Ovary (tissue), 9 donors: ENCODE data around the gene GPR84. TPM values are rescaled to one million over a fixed set of nuclear protein-coding genes. Genes with fewer than 3 reads are reported as not detected.

ENCODE experiments used
- DNase-seq, 5 donors: peaks; one replicate each; pipeline ENCODE4 v3.0.0-alpha.2; 2019 to 2020
- H3K27ac ChIP-seq, 2 donors: fragments of 200-600 bp; one replicate each; pipeline versions ENCODE4 v1.5.1 to v1.8.0; 2019 to 2022
- H3K27me3 ChIP-seq: fragments of 200-600 bp; one replicate; pipeline ENCODE4 v1.8.0; 2022
- H3K36me3 ChIP-seq: fragments of 200-600 bp; sonication (generic); one replicate; pipeline ENCODE4 v1.5.1; 2019
- H3K4me1 ChIP-seq: one replicate; pipeline ENCODE4 v1.8.1; 2013; ENCODE audit warnings: mild to moderate bottlenecking, moderate library complexity; ENCODE audit not compliant: insufficient read depth
- H3K4me3 ChIP-seq: fragments of 200-600 bp; sonication (generic); one replicate; pipeline ENCODE4 v1.5.1; 2017
- H3K9me3 ChIP-seq, 2 donors: fragments of 200-600 bp in 1 of 2; sonication (generic) in 1 of 2; one replicate each; pipeline versions ENCODE4 v1.5.1 to v1.8.1; 2013 to 2019; ENCODE audit warnings: mild to moderate bottlenecking in 1 of 2, moderate library complexity in 1 of 2
- EP300 ChIP-seq: sonication (generic); formaldehyde crosslinking; IDR thresholded peaks from one replicate; pipeline ENCODE4 v1.6.1; 2017; ENCODE audit warnings: antibody characterized with exemption
- POLR2A ChIP-seq: fragments of 450-650 bp; IDR thresholded peaks from one replicate; pipeline ENCODE4 v1.6.1; 2017; ENCODE audit warnings: antibody characterized with exemption, mild to moderate bottlenecking, moderate library complexity
- WGBS, 3 donors: extraction: QIAGEN DNeasy Blood & Tissue Kit in 1 of 3; methylation state at CpG; one replicate each; pipeline versions ENCODE4 v1.1.5 to v1.1.7; 2013 to 2017; 5-methylcytosine and 5-hydroxymethylcytosine counted together
- intact Hi-C, 4 donors: fragments of 100-400 bp; cut with DNase I; formaldehyde crosslinking; loops; one replicate each; pipeline versions ENCODE4 v1.11.0 to v1.15.1; 2022 to 2023
- polyA plus RNA-seq, 2 donors: library from polyadenylated mRNA; stranded (reverse); fragments of 200-250 nt in 1 of 2; fragments of 350-450 nt in 1 of 2; fragmentation: Illumina TruSeq in 1 of 2; extraction: RNeasy Lipid Tissue Mini Kit (QIAGEN cat#74804) in 1 of 2; gene quantifications; one replicate each; pipeline ENCODE4 v1.2.3, GENCODE V29; 2013 to 2014
- total RNA-seq, 7 donors: library from RNA; depleted of rRNA in 2 of 7; stranded (reverse); fragments of >200 nt in 2 of 7; fragmentation: NEBNext Ultra II Directional in 3 of 7; extraction: Animal tissue kit (Norgen Biotek cat#: 25700) in 3 of 7; gene quantifications; one replicate each; pipeline versions ENCODE4 v1.1.0 to v1.2.4, GENCODE V29; 2016 to 2023
- TF ChIP-seq, protein P1 (sequence below), 3 donors: fragments of 450-650 bp in 2 of 3; fragments of 200-600 bp in 1 of 3; IDR thresholded peaks; one replicate each; pipeline versions ENCODE4 v1.5.1 to v1.8.0; 2016 to 2022; ENCODE audit warnings: antibody characterized with exemption in 3 of 3, mild to moderate bottlenecking in 1 of 3
- donor health status: DM: no; HTN: no; CAD: no; lungs with moderate emphysema.
- donor health status: DM: no; HTN: no; CAD: no.
- donor health status: Bipolar disorder and iron deficiency.
- donor health status: DM: yes; HTN: yes; CAD: no.
- donor health status: DM: no; HTN: no; CAD: no.
- donor health status: DM: yes; HTN: yes; CAD: no.

Gene GPR84
- total and polyA plus RNA-seq, 9 donors = 0.12 to 3.1 (median 0.42) TPM

DNA sequence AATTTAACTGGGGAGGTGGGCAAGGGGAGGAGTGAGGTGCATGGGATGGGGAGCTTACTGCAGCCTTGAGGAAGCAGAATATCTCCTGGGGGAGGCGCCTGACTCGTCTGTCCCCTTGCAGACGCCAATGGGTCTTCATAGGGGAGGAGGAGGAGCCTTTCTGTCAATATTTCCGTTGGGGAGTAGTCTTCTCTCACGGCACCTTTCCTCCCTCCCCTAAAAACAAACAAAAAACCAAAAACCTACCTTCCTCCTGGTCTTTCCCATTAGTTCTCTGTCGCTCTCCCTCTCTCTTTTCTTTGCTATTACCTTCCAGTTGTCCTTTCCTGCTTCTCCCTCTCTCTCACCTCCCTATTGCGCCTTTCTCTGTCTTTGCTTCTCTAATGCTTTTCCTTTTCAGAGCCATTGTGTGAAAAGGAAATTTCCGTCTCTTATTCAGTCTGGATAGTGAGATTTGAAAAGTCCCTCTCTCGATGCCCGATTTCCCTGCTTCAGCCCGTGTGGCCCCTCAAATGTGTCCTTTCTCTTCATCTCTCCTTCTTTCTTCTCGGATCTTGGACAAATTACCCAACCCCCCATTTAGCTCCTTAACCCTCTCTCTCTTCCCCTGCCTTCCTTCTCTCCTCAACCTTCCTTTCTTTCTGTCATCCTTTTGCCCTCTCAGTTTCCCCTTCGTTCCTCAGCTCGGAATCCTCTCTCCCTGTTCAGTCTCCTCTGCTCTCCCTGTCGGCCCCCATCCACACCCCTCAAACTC lies 5.9 kb downstream of the GPR84 start:
- no peak for DNase-seq
- peak overlapping the region; percentile 45 for H3K4me3 ChIP-seq
- H3K4me1 ChIP-seq = peaks cover 5% of the 10 kb centered on the region
- intact Hi-C loops = loop anchor here in 3 of 4 donors (5.0 to 10.0 kb wide), 3 partner anchors 74 to 364 kb away; partner anchors contain the start of genes CBX5 (in 2 of the 3) and HNRNPA1 (in 2 of the 3)
- WGBS, 3 donors = 10 to 11% (median 11%) methylated on average over 15 of the region's 15 CpGs
- TF ChIP-seq, protein P1, sequence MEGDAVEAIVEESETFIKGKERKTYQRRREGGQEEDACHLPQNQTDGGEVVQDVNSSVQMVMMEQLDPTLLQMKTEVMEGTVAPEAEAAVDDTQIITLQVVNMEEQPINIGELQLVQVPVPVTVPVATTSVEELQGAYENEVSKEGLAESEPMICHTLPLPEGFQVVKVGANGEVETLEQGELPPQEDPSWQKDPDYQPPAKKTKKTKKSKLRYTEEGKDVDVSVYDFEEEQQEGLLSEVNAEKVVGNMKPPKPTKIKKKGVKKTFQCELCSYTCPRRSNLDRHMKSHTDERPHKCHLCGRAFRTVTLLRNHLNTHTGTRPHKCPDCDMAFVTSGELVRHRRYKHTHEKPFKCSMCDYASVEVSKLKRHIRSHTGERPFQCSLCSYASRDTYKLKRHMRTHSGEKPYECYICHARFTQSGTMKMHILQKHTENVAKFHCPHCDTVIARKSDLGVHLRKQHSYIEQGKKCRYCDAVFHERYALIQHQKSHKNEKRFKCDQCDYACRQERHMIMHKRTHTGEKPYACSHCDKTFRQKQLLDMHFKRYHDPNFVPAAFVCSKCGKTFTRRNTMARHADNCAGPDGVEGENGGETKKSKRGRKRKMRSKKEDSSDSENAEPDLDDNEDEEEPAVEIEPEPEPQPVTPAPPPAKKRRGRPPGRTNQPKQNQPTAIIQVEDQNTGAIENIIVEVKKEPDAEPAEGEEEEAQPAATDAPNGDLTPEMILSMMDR (IDR thresholded peaks at IDR 0.05) = no peak
- TF ChIP-seq EP300 (no peak), POLR2A (no peak)
- H3K27ac ChIP-seq = peak overlapping the region; percentile 79 to 88
- H3K27me3 ChIP-seq = no peaks in the 10 kb centered on the region
- no peaks in the 10 kb centered on the region for H3K9me3 ChIP-seq
- H3K36me3 ChIP-seq = no peaks in the 10 kb centered on the region

DNA sequence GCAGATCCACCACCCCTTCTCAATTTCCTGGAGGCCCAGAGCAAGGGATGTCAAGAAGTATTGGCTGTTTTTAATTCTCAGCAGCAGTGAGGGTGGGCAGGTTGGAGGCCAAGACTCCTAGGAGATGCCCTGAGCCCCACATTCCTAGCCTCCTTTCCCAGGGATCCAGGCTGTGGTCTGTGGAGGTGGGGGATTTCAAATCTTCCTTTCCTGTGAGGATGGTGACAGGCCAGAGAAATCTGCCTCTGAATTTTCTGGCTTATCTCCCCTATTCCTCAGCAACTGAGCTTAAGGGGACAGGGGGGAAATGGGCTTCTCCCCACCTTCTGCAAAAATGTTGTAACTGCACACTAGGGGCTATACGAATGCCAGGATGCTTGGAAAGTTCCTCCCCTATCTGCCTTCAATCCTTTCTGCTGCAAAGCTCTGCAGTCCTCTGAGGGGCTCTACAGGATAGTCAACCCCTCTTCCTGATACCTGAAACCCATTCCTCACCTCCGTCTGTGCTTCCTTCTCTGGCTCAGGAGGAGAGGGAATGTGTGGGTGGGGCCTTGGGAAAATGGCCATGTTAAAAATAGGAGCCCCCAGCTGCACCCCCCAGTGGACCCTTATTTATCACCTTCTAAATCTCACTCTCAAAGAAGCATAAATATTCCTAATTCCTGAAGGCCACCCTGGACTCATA lies 6.6 kb downstream of the GPR84 start:
- no peaks in the 10 kb centered on the region for H3K36me3 ChIP-seq
- H3K4me1 ChIP-seq = peaks cover 9% of the 10 kb centered on the region
- no peak for DNase-seq
- peak overlapping the region; percentile 79 to 88 for H3K27ac ChIP-seq
- TF ChIP-seq, protein P1 (IDR thresholded peaks at IDR 0.05) = no peak
- no peak for TF ChIP-seq POLR2A
- no peak for TF ChIP-seq EP300
- intact Hi-C loops = loop anchor here in 3 of 4 donors (5.0 to 10.0 kb wide), 3 partner anchors 73 to 363 kb away; partner anchors contain the start of genes CBX5 (in 2 of the 3) and HNRNPA1 (in 2 of the 3)
- WGBS, 3 donors = 56 to 58% (median 57%) methylated on average over 2 of the region's 2 CpGs
- H3K4me3 ChIP-seq = no peak overlapping the region
- H3K9me3 ChIP-seq = no peaks in the 10 kb centered on the region
- H3K27me3 ChIP-seq = no peaks in the 10 kb centered on the region

DNA sequence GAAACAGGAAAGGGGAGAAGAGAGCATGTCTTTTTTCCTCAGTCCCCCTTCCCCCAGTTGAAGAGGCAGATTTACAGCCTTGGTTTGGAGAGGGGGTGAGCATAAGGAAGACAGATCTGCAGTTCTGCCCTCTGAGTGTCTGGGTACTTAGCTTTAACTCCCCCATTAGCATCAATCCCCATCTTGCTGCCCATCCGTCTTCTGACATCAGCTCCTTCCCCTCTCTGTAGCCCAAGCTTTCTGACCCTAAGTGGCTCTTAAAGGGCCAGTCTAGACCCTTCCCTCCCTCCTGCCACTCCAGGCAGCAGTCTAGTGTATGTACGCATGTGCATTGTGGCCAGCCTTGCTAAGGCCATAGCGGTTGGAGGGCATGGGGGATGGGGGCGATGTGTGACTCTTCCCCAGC lies 7.3 kb downstream of the GPR84 start:
- H3K4me1 ChIP-seq = peaks cover 14% of the 10 kb centered on the region
- 72 to 86% (median 86%) methylated on average over 4 of the region's 4 CpGs for WGBS, 3 donors
- TF ChIP-seq, protein P1 (IDR thresholded peaks at IDR 0.05) = no peak
- no peak for TF ChIP-seq EP300
- TF ChIP-seq POLR2A = no peak
- H3K9me3 ChIP-seq = no peaks in the 10 kb centered on the region
- no peaks in the 10 kb centered on the region for H3K27me3 ChIP-seq
- H3K4me3 ChIP-seq = no peak overlapping the region
- H3K36me3 ChIP-seq = no peaks in the 10 kb centered on the region
- intact Hi-C loops = loop anchor here in 3 of 4 donors (5.0 to 10.0 kb wide), 3 partner anchors 72 to 362 kb away; partner anchors contain the start of genes CBX5 (in 2 of the 3) and HNRNPA1 (in 2 of the 3)
- no peak for DNase-seq
- H3K27ac ChIP-seq = peak overlapping the region; percentile 48 to 88

DNA sequence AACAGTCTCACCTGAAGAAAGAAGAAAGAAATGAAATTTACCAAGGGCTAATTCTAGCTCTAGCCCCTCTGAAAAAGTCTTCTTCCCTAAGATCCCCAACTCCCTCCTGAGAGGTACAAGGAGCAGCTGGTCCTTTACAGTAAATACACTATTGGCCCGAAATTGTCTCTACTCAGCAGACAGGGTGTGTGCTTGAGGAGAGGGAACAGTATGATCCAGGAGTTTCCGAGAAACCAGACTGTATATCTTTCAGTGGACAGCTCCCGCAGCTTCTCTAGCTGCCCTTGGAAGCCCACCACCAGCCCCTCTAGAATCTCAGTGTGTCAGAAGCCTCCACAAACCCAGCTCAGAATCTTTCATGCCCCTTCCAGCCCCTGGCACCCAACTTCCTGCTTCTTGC lies 8.1 kb downstream of the GPR84 start:
- H3K36me3 ChIP-seq = no peaks in the 10 kb centered on the region
- no peaks in the 10 kb centered on the region for H3K9me3 ChIP-seq
- DNase-seq = no peak
- peaks cover 16% of the 10 kb centered on the region for H3K4me1 ChIP-seq
- H3K27me3 ChIP-seq = no peaks in the 10 kb centered on the region
- H3K4me3 ChIP-seq = no peak overlapping the region
- WGBS, 3 donors = 19 to 28% (median 22%) methylated on average over 3 of the region's 3 CpGs
- intact Hi-C loops = loop anchor here in 3 of 4 donors (5.0 to 10.0 kb wide), 3 partner anchors 71 to 361 kb away; partner anchors contain the start of genes CBX5 (in 2 of the 3) and HNRNPA1 (in 2 of the 3)
- peak overlapping the region; percentile 24 to 88 for H3K27ac ChIP-seq
- TF ChIP-seq, protein P1 (IDR thresholded peaks at IDR 0.05) = no peak
- TF ChIP-seq EP300 (peak; percentile 31), POLR2A (no peak)
